Astrocyte of the spinal cord (primary cell): ENCODE measurements around the gene RRBP1.

Source experiments
- DNase-seq: peaks from one replicate; pipeline ENCODE4 v3.0.0; 2011; ENCODE audit warnings: low read depth, low spot score
- H3K4me3 ChIP-seq: 2 replicates; pipeline ENCODE4 v1.5.1; 2011; ENCODE audit warnings: low read depth, mild to moderate bottlenecking, low read length, moderate library complexity
- in situ Hi-C: cut with HindIII; loops from 2 replicates; pipeline ENCODE4 v1.10.0; 2017; ENCODE audit warnings: low sequenced_read_pairs
- TF ChIP-seq, protein P1 (sequence below): IDR thresholded peaks from 2 replicates; pipeline ENCODE4 v1.5.1; 2012; ENCODE audit warnings: low read depth, mild to moderate bottlenecking, low read length, inconsistent platforms

RRBP1 gene

DNA sequence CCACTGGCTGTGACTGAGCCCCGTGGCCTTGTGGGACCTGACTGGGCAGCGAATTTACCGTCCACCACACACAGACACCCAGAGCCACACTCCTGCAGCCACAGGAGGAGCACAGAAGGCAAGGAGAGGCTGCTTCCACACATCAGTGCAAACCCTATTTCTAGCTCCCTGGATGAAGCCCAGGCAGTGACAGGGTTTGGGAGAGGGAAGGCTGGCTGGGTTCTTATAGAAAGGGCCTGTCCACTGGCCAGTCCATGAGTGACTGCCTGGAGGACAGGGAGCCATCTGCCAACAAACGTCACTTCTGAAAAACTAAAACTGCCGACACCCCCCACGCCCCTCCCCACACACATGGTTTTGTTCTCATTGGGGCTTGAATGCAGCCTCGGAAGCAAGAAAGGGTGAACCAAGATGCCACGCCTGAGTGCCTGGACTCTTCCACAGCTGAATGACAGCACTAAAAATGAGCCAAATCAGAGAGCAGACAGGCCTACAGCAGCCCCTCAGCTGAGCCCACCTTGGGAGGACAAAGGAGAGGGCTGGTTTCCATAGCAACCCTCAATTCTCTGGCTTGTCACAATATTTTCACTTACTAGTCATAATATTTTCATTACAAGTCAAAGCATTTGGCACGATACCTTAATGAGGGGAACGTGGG is 38.4 kb downstream of the RRBP1 start:
- DNase-seq: no peak
- TF ChIP-seq, protein P1, sequence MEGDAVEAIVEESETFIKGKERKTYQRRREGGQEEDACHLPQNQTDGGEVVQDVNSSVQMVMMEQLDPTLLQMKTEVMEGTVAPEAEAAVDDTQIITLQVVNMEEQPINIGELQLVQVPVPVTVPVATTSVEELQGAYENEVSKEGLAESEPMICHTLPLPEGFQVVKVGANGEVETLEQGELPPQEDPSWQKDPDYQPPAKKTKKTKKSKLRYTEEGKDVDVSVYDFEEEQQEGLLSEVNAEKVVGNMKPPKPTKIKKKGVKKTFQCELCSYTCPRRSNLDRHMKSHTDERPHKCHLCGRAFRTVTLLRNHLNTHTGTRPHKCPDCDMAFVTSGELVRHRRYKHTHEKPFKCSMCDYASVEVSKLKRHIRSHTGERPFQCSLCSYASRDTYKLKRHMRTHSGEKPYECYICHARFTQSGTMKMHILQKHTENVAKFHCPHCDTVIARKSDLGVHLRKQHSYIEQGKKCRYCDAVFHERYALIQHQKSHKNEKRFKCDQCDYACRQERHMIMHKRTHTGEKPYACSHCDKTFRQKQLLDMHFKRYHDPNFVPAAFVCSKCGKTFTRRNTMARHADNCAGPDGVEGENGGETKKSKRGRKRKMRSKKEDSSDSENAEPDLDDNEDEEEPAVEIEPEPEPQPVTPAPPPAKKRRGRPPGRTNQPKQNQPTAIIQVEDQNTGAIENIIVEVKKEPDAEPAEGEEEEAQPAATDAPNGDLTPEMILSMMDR: no peak
- in situ Hi-C loops: no loop called here
- H3K4me3 ChIP-seq: no peak overlapping the region

DNA sequence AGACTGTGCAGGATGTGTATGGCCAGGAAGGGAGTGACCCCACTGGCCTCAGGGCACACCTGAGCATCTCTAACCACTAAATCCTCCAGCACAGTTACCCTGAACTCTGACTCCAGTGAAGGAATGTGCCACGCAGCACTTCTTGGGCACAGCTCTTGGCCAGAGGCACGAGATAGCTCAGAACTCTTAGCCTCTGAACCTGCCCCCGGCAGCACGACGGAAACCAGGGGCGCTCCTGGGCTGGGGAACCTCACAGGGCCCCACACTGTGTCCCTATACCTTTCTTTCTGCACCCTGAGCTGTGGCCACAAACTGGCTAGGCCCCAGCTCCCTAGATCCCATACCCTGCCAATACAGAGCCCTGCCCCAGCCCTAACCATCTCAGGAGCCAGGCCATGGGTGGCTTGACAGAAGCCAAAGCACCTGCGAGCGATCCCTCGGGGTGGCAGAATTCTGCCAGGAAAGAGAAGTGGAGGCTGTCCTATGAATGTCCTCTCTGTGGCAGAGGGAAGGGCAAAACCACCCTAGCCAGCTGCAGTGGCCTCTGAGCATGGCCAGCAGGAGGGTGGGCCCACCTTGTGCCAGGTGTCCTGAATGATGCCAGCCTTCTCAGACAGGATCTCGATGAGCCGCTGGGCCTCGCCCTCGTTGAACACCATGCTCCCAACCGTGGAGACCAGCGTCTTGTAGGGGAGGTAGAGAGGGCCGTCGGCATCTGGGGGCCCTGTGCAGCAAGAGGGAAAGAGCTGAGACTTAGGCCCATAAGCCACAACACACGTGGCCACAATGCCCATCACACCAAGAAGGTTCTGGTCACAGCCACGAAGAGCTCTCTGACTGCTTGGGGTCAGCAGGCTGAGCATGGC is 39.4 kb downstream of the RRBP1 start:
- H3K4me3 ChIP-seq: no peak overlapping the region
- in situ Hi-C loops: no loop called here
- TF ChIP-seq, protein P1: no peak
- no peak for DNase-seq

DNA sequence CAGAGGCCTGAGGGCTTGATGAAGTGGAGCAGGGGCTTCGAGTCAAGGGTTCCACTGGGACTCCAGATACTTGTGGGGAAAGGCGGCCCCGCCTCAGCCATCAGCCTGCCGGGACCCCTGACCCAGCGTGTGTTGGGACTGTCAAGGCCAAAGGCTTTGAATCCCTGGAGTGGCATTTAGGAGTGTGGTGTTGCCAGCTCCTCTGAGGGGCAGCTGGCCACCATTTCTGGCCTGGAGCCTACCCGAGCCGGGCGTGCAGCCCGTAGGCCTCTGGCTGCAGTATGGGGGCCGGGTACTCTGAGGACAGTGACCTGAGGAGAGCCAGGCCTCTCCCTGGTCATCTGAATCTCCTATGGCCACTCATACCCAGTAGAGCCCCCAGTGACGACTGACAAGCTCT is 40.0 kb downstream of the RRBP1 start:
- in situ Hi-C loops: no loop called here
- H3K4me3 ChIP-seq: no peak overlapping the region
- DNase-seq: no peak
- TF ChIP-seq, protein P1: no peak

DNA sequence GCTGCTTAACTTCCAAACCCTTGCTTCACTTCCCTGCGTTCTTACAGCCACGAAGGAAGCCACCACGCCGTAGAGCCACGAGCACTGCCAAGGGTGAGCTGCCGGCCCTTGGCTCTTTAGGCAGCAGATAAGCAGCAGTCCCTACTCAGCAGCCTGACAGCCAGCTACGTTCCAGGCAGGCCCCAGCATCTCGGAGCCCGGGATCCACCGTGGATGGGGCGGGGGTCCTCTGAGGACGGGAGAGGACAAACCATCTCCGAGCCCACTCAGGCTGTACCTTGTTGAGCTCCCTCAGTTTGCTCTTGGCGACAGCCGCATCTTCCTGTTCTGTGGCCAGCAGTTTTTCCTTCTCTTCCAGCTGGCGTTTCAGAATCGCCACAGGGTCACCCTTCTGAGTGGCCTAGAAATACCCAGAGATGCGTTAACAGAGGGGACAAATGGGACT is 40.5 kb downstream of the RRBP1 start:
- TF ChIP-seq, protein P1: no peak
- in situ Hi-C loops: no loop called here
- no peak overlapping the region for H3K4me3 ChIP-seq

DNA sequence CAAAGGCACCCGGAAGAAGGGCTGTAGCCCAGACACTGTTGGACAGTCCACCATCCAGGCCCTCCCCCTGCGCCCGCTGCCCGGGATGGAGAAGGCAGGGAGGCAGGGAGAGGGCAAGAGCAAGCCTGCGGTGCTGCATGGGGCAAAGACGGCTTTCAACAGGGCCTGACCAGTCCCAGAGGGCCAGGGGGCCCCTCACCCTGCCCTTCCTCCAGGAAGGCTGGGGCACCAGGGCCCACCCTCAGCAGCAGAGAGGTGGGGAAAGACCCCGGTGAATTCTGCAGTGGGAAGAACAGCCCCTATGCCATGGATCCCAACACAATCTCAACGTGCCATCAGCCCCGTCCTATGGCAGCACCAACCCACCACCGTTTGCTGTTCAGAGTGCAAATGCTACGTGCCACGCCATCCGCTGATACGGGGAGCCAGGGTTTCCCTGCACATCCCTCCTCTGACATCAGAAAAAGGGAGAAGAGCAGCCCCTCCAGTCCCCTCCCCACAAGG is 41.1 kb downstream of the RRBP1 start:
- H3K4me3 ChIP-seq: no peak overlapping the region
- TF ChIP-seq, protein P1: no peak
- DNase-seq: no peak
- in situ Hi-C loops: no loop called here

More for the DNA sequence above, 40.5 kb downstream of the RRBP1 start:
- DNase-seq: no peak

DNA sequence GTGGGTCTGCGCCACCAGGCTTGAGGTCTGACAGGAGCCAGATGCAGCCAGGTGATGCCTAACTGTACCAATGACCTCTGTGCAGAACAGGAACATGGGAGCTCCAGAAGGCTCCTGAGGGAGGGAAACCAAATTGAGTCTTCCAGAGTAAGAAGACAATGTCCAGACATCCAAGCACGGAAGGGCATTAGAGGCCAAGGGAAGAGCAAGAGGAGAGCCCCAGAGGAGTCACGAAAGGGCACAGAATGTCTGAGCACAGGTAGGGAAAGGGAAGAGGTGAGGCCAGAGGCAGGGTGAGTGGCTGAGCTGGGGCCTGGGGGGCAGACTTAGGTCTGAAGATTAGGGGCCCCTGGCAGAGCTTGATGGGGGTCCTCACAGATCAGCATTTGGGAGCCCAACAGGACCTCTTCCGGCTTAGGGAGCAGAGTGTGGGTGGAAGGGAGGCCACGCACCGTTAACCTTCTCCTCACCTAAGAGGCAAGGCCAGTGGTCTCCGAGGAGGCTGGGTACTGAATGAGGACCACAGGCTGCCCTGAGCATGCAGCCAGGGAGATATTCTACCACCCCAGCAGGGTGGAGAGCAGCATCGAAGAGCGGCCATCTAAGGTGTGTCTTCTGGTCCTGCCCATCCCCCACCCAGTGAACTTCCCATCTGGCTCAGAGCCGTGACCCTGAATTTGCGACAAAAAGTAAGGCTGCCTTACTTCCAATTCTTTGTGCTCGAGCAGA is 41.7 kb downstream of the RRBP1 start:
- no peak for DNase-seq
- H3K4me3 ChIP-seq: no peak overlapping the region
- TF ChIP-seq, protein P1: no peak
- in situ Hi-C loops: no loop called here
